ENCODE measurements around the gene SLC10A7. TPM values are rescaled to one million over a fixed set of nuclear protein-coding genes. Genes with fewer than 3 reads are reported as not detected.

SLC10A7 gene
- polyA plus RNA-seq, 4 donors, result 12.9 to 18.3 (median 15.0) TPM

DNA sequence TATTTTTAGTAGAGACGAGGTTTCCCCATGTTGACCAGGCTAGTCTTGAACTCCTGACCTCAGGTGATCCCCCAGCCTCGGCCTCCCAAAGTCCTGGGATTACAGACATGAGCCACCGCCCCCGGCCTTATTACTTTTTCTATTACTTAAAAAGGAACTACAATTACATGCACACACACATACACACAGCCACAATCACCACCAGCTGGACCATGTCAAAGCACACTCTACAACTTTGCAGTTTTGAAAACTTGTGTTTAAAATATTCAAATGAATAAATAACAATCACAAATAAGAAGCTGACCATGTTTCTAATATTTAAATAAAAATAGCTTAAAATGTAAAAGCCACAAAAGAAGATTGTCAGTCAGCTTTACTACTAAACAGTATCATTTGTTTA lies 23.4 kb downstream of the SLC10A7 start:
- DNase-seq (ENCODE audit: low read depth in 4 of 4, low spot score in 3 of 4), result no peak

DNA sequence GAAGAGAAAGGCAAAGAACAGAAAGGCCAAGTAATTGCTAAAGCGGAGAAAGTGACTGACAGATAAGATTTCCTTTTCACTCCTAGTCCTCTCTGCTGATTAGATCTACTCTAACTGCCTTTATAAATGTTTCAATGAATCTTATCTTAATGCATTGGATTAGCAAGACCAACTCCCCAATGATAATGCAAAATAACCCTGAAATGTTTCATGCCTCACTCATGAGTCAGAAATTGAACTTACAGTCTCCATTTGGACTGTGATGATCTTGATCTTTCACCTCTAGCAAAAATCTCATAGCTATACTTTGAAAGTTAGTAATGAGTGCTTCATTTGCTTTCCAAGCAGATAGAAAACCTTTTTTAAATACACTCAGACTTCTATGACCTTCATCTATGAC lies 26.5 kb downstream of the SLC10A7 start:
- DNase-seq (ENCODE audit: low read depth in 4 of 4, low spot score in 3 of 4), result no peak

DNA sequence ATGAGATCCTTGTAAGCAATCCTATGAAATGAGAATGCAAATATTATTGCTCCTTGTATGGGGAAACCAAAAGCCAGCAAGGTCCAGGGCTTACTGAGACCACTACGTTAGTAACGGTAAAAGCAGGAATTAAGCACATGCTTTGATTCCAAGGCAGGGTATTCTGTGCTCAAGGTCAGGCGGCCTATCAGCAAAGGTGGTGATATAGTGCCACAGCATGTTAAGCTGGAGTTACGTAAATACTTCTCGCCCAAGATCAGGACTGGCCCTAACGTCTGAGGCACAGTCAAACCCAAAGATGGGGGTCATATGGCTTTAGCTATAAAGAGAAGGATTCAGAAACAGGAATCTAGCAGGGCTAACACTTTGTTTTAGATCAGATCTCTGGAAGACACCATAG lies 27.6 kb downstream of the SLC10A7 start:
- DNase-seq (ENCODE audit: low read depth in 4 of 4, low spot score in 3 of 4), result no peak

DNA sequence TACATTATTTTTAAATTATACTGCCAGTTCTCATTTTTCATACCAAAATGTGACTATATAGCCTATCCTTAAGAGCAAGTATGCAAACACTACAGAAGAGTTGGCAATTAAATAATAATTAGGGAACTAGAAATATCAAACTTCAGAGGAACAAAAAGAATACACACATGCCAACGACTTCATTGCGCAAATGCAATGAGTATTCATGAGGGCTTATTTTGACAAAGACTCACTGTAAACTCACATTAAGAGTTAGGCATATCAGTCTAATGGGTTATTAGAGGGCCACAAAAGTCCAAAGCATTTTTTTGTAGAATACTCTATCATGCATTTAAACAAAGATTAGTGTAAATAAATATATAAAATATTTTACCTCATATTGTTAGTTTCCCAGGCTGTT lies 31.6 kb downstream of the SLC10A7 start:
- DNase-seq (ENCODE audit: low read depth in 4 of 4, low spot score in 3 of 4), result no peak

- DNase-seq (ENCODE audit: low read depth in 4 of 4, low spot score in 3 of 4), result peak in 1 of 4 donors; percentile 9
Observed at GRCh38 chr4:146488495-146489174, 33.1 kb downstream of the SLC10A7 start.

DNA sequence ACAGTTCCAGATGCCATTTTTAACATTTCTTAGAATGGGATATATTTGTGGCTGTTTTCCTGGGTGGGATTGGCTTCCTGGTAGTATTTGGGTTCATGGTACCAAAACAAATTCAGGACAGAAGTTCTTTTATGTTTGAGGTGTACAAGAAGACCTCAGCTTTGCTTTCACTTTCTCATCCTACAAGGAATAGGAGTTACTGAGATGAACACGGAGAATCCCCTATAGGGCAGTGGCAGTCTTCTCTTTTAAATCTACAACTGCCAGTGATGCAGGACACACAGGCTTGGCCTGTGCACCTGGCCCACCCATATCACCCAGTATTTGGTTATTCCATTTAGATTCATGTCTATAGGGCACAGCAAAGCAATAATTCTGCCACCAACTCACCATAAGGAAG lies 35.2 kb downstream of the SLC10A7 start:
- no peak for DNase-seq (ENCODE audit: low read depth in 4 of 4, low spot score in 3 of 4)

DNA sequence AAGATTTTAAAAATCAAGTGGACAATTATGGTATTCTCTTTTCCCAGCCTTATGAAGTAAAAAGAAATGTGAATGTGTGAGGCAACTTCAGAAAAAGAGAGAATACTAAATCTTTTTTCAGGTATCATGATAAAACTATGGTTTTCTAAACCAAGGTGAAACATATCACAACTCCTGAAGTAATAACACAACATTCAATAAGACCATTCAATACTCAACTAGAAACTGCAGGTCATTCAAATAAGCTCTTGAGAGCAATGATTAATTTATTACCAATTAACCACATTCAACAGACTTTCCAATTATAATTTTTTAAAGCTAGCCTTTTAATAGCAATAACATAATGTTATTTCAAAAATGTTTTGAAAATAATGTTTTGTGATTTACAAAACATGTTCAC lies 35.8 kb downstream of the SLC10A7 start:
- DNase-seq (ENCODE audit: low read depth in 4 of 4, low spot score in 3 of 4), result no peak

DNA sequence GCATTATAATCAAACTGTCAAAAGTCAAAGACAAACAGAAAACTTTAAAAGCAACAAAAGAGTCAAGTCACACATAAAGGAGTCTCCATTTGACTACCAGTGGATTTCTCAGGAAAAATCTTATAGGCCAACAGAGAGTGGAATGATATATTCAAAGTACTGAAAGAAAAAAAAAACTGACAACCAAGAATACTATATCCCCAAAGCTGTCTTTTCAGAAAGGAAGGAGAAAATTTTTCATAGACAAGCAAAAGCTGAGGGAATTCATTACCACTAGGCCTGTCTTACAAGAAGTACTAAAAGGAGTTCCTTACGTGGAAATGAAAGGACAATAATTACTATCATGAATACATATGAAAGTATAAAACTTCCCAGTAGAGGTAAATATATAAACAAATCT lies 39.0 kb downstream of the SLC10A7 start:
- no peak for DNase-seq (ENCODE audit: low read depth in 4 of 4, low spot score in 3 of 4)

DNA sequence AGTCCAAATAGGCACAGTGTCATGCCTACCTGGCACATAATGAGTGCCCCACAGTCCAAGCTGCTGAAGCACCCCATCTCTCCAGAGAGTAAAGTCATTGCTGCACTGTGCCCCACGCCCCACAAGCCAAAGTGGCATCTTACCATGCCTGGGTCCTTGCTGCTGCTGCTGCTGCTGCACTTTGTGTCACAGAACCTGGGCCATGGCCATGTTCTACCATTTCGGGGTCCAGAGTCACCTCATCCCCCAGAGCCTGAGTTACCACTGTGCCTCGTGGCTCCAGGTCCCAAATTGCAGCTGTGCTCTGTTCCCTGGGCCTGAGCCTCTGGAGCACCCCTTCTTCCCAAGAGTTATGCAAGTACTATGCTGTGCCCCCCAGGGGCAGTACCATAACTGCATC lies 40.5 kb downstream of the SLC10A7 start:
- DNase-seq (ENCODE audit: low read depth in 4 of 4, low spot score in 3 of 4), result no peak

DNA sequence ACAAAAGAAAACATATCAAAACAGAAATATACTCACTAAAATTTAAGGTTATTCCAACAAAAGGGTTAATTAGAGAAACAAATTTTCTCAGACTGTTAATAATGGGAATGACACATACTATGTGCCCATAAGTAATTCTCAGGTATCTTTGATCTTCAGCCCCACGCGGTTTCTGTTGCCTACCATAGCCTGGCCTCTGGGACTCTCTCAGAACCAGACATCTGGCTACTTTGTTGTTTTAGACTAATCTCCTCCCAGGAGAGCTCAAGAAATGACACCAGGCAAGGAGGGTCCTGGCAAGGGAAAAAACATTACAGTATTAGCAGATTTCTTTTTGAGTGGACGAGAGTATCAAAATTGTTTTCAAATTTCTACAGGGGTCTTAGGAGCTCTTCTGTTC lies 43.7 kb downstream of the SLC10A7 start:
- no peak for DNase-seq (ENCODE audit: low read depth in 4 of 4, low spot score in 3 of 4)

- no peak for DNase-seq (ENCODE audit: low read depth in 4 of 4, low spot score in 3 of 4)
Observed at GRCh38 chr4:146477054-146477453, 44.7 kb downstream of the SLC10A7 start.

GRCh38 chr4:146472404-146472803 lies 49.3 kb downstream of the SLC10A7 start:
- no peak for DNase-seq (ENCODE audit: low read depth in 4 of 4, low spot score in 3 of 4)

DNA sequence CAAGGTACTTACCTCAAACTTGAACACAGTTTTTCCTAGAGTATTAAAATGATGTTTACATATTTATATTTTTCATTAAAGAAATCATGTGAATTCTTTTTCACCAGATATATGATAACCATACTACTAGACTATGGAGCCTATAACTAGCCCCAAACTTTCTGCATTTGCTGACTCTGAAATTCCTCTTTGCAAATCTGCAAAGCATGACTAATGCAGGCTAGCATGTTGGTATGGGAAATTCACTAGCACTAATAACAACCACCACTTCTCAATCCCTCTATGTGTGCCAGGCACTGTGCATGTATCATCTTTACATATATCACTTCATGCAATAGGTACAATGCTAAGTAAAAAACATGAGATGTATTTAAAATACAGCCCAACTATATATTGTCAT lies 51.1 kb downstream of the SLC10A7 start:
- no peak for DNase-seq (ENCODE audit: low read depth in 4 of 4, low spot score in 3 of 4)

- DNase-seq (ENCODE audit: low read depth in 4 of 4, low spot score in 3 of 4), result no peak
Observed at GRCh38 chr4:146469022-146469421, 52.7 kb downstream of the SLC10A7 start.

DNA sequence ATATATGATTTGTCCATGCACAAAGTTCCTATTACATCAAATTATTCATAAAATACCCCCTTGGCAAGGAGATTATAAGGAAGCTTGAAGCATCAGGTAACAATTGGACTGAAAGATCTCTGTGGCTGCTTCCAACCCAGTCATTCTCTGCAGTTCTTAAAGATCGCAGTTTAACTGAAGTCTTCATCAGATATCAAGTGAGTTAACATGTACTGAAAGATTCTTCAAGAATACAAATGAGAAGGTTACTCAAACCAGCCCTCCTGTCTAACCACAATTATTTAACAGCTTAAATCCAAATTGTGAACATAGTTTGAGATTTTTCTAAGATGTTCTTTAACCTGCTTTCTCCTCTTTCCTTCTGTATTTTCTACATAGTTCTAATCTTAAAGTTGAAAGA lies 56.1 kb downstream of the SLC10A7 start:
- no peak for DNase-seq (ENCODE audit: low read depth in 4 of 4, low spot score in 3 of 4)

GRCh38 chr4:146462251-146462650 lies 59.5 kb downstream of the SLC10A7 start:
- no peak for DNase-seq (ENCODE audit: low read depth in 4 of 4, low spot score in 3 of 4)

- no peak for DNase-seq (ENCODE audit: low read depth in 4 of 4, low spot score in 3 of 4)
Observed at GRCh38 chr4:146458594-146458993, 63.1 kb downstream of the SLC10A7 start.

DNA sequence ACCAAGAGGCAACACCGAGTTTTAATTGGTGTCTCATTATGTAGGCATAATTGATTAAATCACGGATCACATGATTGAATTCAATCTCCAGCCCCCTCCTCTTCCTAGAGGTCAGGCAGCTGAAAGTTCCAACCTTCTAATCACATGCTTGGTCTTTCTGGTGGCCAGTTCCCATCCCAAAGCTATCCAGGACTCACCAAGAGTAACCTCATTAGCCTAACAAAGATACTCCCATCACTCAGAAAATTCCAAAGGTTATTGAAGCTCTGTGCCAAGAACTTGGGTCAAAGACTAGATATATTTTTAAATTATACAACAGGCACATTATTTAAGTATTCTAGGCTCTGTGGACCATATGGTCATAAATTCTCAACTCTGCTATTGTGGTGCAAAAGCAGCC lies 65.1 kb downstream of the SLC10A7 start:
- DNase-seq (ENCODE audit: low read depth in 4 of 4, low spot score in 3 of 4), result no peak

- no peak for DNase-seq (ENCODE audit: low read depth in 4 of 4, low spot score in 3 of 4)
Observed at GRCh38 chr4:146453181-146453807, 68.4 kb downstream of the SLC10A7 start.

- no peak for DNase-seq (ENCODE audit: low read depth in 4 of 4, low spot score in 3 of 4)
Observed at GRCh38 chr4:146450524-146450923, 71.2 kb downstream of the SLC10A7 start.

- DNase-seq (ENCODE audit: low read depth in 4 of 4, low spot score in 3 of 4), result no peak
Observed at GRCh38 chr4:146446555-146446954, 75.2 kb downstream of the SLC10A7 start.

Measured in left renal pelvis (tissue), 4 donors.